ENCODE measurements around the gene SLC29A4.
"Not testable (repeated sequence)": the region's sequence is repeated elsewhere in the genome, so short reads cannot be mapped to it uniquely, and the experiment has no call there.

The SLC29A4 gene

DNA sequence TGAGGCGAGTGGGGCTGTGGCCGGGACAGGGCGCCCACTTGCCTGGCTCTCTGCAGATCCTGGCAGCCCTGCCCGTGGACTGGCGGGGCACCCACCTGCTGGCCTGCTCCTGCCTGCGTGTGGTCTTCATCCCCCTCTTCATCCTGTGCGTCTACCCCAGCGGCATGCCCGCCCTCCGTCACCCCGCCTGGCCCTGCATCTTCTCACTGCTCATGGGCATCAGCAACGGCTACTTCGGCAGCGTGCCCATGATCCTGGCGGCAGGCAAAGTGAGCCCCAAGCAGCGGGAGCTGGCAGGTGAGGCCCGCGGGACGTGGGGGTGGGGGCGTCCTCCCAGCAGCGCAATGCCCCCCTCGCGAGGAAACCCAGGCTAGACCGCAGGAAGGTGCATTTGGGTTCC is 17.6 kb downstream of the SLC29A4 start:
- DNase-seq: no peak

- no peak for DNase-seq
Measured at GRCh38 chr7:5302577-5302976, 19.8 kb downstream of the SLC29A4 start.

DNA sequence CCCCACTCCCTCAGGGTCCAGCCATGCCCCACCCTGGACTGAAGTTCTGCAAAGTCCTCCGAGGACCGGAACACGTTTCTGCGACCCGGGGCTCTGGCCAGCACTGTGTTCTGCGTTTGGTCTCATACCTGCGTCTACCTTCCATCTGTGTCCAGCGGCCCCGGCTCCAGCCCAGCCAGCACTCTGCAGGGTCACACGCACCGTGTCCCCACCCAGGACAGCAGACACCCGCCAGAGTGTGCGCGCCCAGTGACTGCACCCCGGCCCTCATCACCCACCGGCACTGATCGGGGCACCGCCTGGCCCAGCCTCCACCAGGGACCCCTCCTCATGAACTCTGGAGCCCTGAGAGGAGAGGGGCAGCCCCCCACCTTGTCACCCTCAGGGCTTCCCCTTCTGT is 20.3 kb downstream of the SLC29A4 start:
- no peak for DNase-seq

DNA sequence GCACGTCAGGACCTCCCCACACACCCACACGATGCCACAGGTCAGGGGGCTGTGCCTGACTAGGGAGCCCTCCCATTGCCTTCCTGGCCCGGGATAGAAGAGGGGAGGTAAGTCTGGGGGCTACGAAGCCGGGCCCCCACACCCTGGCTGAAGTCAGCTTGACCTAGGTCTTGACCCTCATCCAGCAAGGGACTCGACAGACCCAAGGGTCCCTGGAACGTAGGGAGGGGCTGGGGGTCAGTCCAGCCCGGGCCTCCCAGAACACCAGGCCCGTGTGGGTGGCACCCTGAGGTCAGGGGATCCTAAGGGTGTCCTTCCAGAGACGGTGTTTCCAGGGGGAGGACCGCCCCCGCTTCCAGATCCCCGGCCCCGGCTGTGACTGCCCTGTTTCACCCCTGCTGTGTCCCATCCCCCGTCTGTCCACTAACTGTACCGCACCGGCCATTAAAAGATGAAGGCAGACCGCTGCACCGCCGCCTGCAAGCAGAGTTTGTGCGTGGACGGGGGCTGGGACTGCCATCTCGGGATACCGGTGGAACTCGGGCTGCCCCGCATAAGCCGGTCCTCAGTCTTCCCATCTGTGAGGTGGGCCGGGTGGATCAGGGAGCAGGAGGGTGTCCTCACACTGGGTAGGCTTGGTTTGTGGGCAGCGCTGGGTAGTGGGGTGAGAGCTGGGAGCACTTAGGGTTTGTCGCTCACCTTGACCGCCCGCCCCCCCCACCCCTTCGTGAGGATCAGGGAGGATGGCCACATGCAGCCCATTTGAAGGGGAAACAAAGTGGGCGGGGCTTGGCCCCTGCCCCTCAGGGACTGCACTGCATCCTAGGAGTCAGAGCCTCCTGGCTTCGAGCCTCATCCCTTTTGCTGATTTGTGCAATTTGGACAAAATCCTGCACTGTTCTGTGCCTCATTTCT is 21.1 kb downstream of the SLC29A4 start:
- no peak for DNase-seq

DNA sequence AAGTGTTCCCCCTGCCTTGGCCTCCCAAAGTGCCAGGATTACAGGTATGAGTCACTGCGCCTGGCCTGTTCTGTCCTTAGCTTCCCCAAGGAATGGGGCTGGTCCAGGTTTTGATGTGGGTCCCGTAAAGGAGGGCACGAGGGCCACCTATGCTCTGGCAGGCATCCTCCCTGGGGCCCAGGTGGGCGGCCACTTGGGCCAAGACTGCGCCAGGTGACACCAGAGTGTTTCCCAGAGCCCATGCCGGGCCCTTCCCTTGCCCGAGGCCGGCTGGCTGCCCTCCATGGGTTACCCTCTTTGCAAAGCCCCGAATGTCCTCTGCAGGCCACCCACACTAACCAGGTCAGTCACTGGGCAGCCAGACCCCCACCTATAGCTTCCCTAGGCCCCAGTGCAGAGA is 22.3 kb downstream of the SLC29A4 start:
- DNase-seq: not testable (repeated sequence)

GRCh38 chr7:5307221-5308142 is 24.7 kb downstream of the SLC29A4 start:
- not testable (repeated sequence) for DNase-seq

DNA sequence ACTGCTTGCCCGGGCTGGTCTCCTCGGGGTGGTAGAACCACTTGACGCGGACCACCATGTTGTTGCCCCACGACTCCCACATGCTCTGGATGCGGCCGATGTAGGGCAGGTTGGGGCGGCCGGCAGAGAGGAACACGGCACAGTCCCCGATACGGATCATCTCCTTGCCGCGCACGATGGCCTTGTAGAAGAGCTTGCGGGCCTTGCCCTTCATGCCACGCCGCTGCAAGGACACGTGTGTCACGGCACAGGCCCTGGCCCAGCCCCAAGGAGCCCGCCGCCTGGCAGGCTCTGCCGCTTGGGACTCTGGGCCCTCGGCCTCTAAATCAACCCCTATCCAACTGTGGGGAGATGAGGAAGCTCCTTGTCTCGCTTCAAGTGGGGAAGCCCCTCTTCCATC is 26.4 kb downstream of the SLC29A4 start:
- DNase-seq: no peak

DNA sequence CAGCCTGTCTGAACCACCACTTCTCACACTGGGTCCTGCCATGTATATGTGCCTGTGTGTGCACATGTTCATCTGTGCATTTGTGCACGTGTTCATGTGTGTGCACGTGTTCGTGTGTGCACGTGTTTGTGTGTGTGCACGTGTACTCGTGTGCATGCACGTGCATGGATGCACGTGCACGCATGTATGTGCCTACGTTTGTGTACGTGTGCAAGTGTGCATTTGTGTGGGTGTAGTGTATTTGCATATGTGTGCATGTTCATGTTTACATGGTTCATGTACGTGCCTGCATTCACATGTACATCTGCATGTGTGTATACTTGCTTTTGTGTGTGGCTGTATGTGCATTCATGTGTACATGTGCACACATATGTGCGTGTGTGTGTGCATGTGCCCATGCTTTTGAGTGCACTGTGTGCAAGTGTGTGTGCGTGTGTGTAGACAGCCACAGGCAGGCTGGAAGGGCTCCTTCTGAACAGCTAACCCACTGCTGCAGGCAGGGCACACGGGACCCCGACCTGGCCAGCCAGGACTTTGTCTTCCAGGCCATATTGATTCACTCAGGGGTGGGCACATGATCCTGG is 28.2 kb downstream of the SLC29A4 start:
- no peak for DNase-seq

GRCh38 chr7:5312276-5313070 is 29.7 kb downstream of the SLC29A4 start:
- DNase-seq: not testable (repeated sequence)

GRCh38 chr7:5313076-5313885 is 30.5 kb downstream of the SLC29A4 start:
- not testable (repeated sequence) for DNase-seq

DNA sequence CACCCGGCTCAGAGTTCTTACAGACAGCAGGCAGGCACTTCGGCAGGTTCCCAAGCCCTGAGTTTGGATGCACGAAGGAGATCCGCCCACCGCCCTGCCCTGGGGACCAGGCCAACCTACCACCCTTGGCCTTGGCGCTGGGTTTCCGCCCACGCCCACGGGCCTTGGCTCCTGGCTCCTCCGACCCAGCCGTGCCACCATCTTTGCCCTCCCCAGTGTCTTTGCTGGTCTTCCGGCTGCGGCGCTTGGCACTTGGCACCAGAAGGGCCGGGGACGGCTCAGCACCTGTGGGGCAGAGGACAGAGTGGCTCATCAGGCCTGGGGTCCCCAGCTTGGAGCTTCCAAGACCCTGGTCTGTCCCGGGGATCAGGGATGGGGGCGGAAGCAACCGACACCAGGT is 32.1 kb downstream of the SLC29A4 start:
- DNase-seq: no peak

GRCh38 chr7:5315761-5316160 is 33.0 kb downstream of the SLC29A4 start:
- DNase-seq: no peak

DNA sequence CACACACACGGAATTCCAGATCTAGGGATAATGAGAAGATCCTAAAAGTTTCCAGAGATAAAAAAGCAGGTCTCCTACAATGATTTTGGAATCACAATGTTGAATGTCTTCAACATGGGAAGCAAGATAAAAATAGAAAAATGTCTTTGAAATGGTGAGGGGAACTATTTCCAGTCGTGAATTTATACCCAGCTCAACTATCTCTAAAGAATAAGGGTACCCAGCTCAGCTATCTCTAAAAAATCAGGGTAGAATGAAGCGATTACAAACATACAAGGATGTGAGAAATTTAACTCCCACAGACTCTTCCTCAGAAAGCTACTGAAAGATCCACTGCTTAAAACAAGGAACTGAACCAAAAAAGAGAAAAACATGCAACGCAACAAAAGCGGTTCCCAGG is 35.9 kb downstream of the SLC29A4 start:
- not testable (repeated sequence) for DNase-seq

GRCh38 chr7:5320391-5320790 is 37.6 kb downstream of the SLC29A4 start:
- no peak for DNase-seq

- DNase-seq: no peak
Measured at GRCh38 chr7:5320802-5321396, 38.2 kb downstream of the SLC29A4 start.

- DNase-seq: no peak
Measured at GRCh38 chr7:5322621-5323410, 40.1 kb downstream of the SLC29A4 start.

GRCh38 chr7:5323800-5324781 is 41.3 kb downstream of the SLC29A4 start:
- DNase-seq: not testable (repeated sequence)

GRCh38 chr7:5324961-5325360 is 42.2 kb downstream of the SLC29A4 start:
- DNase-seq: no peak

- no peak for DNase-seq
Measured at GRCh38 chr7:5330288-5330687, 47.5 kb downstream of the SLC29A4 start.

Measured in midbrain (tissue), 1 donor.